ENCODE data around the gene MTTP.

DNA sequence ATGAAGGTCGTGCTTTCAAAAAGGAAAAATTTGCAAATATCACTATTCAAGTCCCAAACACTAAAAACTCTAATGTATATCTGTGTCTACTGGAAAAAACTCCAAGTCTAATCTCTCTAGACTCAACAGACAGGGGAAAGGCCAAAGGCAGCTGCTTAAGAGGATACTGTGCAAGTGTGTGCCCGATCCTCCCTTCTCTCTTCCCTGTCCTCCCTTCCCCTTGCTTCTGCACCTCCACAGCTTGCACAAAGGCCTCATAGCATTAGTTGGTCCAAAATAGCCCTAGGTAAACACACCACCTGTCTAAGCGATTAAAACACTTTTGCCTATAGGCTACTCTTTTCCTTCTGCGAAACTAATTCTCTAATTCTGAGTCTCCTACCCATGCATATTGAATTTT is 72.4 kb downstream of the MTTP start:
- TF ChIP-seq, protein P1, sequence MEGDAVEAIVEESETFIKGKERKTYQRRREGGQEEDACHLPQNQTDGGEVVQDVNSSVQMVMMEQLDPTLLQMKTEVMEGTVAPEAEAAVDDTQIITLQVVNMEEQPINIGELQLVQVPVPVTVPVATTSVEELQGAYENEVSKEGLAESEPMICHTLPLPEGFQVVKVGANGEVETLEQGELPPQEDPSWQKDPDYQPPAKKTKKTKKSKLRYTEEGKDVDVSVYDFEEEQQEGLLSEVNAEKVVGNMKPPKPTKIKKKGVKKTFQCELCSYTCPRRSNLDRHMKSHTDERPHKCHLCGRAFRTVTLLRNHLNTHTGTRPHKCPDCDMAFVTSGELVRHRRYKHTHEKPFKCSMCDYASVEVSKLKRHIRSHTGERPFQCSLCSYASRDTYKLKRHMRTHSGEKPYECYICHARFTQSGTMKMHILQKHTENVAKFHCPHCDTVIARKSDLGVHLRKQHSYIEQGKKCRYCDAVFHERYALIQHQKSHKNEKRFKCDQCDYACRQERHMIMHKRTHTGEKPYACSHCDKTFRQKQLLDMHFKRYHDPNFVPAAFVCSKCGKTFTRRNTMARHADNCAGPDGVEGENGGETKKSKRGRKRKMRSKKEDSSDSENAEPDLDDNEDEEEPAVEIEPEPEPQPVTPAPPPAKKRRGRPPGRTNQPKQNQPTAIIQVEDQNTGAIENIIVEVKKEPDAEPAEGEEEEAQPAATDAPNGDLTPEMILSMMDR (IDR thresholded peaks at IDR 0.05) = no peak
- TF ChIP-seq POLR2A (IDR thresholded peaks at IDR 0.05) = no peak

All from uterus (tissue), 2 donors.